BE2C (cell line): ENCODE results near the gene NLRP9.

ENCODE experiments used
- DNase-seq: peaks from one replicate; pipeline ENCODE4 v3.0.0-alpha.2; 2020
- H3K27me3 ChIP-seq: fragments of 250-450 bp; sonication (Bioruptor Pico); 2 replicates; pipeline ENCODE4 v1.5.1; 2020; ENCODE audit warnings: mild to moderate bottlenecking
- H3K36me3 ChIP-seq: fragments of 250-450 bp; sonication (Bioruptor Pico); 2 replicates; pipeline ENCODE4 v1.5.1; 2020; ENCODE audit warnings: mild to moderate bottlenecking
- H3K4me1 ChIP-seq: fragments of 250-450 bp; sonication (Bioruptor Pico); 2 replicates; pipeline ENCODE4 v1.5.1; 2020
- H3K4me3 ChIP-seq: 2 replicates; pipeline ENCODE4 v1.5.1; 2011; ENCODE audit warnings: low read depth, low read length
- H3K9me3 ChIP-seq: fragments of 250-450 bp; sonication (Bioruptor Pico); 2 replicates; pipeline ENCODE4 v1.5.1; 2020
- TF ChIP-seq, protein P1 (sequence below): IDR thresholded peaks from 2 replicates; pipeline ENCODE4 v1.5.1; 2012; ENCODE audit warnings: mild to moderate bottlenecking, low read depth, low read length

Gene NLRP9

DNA sequence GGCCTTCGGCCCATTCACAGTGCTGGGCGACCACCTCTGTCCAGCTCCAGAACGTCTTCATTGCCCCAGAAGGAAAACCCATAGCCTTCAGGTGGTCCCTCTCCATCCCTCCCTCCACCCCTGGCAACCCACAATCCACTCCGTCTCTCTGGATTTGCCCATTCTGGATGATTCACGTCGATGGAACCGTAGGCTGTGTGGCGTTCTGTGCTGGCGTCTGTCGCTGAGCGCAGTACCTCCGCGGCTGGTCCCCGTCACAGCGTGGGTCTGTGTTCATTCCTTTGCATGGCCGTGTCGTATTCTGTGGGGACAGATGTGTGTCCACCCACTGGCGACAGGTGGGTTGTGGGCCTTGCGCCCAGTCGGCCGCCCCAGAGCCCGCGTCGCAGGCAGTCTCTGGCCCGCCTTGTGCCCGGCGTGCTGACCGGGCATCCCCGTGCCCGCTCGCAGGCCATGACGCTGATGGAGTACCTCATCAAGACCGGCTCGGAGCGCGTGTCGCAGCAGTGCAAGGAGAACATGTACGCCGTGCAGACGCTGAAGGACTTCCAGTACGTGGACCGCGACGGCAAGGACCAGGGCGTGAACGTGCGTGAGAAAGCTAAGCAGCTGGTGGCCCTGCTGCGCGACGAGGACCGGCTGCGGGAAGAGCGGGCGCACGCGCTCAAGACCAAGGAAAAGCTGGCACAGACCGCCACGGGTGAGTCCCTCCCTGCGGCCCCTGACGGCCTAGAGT, 53.1 kb downstream of the NLRP9 start:
- Histone ChIP-seq H3K27me3 (no peaks in the 10 kb centered on the region), H3K4me3 (no peak overlapping the region), H3K36me3 (peaks cover 76% of the 10 kb centered on the region), H3K9me3 (no peaks in the 10 kb centered on the region), H3K4me1 (peaks cover 12% of the 10 kb centered on the region)
- TF ChIP-seq, protein P1, sequence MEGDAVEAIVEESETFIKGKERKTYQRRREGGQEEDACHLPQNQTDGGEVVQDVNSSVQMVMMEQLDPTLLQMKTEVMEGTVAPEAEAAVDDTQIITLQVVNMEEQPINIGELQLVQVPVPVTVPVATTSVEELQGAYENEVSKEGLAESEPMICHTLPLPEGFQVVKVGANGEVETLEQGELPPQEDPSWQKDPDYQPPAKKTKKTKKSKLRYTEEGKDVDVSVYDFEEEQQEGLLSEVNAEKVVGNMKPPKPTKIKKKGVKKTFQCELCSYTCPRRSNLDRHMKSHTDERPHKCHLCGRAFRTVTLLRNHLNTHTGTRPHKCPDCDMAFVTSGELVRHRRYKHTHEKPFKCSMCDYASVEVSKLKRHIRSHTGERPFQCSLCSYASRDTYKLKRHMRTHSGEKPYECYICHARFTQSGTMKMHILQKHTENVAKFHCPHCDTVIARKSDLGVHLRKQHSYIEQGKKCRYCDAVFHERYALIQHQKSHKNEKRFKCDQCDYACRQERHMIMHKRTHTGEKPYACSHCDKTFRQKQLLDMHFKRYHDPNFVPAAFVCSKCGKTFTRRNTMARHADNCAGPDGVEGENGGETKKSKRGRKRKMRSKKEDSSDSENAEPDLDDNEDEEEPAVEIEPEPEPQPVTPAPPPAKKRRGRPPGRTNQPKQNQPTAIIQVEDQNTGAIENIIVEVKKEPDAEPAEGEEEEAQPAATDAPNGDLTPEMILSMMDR: no peak
- DNase-seq: peak; percentile 7

DNA sequence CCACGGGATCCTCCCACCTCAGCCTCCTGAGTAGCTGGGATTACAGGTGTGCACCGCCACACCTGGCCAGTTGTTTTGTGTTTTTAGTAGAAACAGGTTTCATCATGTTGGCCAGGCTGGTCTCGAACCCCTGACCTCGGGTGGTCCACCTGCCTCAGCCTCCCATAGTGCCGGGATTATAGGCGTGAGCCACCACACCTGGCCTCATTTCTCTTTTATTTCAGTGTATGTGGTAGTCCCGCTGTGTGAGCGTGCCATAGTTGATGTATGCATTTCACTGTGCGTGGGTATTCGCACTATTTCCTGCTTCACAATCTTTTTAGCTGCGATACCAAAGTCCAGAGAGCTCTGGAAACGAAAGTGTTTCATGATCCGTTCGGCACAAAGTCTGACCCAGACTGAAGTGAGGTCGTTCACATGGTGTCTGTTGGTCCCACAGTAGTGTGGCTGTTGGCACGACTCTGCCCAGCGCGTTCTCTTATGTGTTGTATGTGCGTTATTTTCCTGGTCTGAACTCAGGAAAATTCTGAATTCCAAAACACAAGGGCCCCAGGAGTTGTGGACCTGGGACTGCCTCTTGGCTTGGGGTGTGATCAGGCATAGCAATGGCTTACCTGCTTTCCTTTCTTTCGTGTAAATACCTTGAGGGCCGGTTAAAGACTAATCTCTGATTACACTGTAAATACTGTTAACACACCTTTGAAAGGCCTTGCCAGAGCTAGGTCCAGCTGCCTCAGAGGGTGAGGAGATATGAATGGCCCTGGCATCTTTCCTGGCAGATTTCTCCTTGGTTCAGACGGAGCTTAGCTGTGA, 54.5 kb downstream of the NLRP9 start:
- H3K36me3 ChIP-seq: peaks cover 77% of the 10 kb centered on the region
- DNase-seq: no peak
- TF ChIP-seq, protein P1: no peak
- H3K27me3 ChIP-seq: no peaks in the 10 kb centered on the region
- H3K4me3 ChIP-seq: no peak overlapping the region
- peaks cover 8% of the 10 kb centered on the region for H3K4me1 ChIP-seq
- no peaks in the 10 kb centered on the region for H3K9me3 ChIP-seq

DNA sequence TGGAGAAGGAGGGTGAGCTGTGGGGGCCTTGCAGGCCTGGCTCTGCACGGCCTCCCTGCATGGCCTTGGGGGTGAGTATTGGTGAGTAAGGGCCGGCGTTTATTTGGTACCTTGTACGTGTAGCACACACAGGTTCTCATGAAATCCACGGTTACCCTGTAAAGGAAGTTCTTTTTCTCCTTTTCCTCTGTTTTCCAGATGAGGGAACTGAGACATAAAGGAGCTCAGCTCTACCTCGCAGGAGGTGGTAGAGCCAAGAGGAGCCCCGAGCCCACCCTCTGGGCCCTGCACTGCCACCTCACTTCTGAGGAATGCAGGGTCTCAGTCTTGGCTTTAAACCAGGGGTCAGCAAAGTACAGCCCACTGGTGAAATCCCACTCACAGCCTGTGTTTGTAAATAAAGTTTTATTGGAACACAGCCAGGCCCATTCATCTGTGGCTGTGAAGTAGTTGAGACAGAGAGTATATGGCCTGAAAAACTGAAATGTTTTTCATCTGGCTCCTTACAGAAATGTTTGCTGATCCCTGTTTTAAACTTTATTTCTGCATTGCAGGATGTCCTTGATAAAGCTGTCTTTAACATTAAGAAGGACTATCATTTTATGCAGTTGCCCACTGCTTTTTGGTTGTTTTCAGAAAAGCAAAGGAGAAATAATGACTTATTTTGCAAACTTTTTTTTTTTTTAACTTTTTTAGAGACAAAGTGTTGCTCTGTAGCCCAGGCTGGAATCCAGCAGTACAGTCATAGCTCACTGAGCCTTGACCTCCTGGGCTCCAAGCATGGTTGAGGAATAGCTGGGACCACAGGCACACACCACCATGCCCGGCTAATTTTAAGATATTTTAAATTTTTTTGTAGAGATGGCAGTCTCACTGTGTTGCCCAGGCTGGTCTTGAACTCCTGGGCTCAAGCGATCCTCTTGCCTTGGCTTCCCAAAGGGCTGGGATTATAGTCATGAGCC, 56.8 kb downstream of the NLRP9 start:
- no peak for DNase-seq
- peaks cover 83% of the 10 kb centered on the region for H3K36me3 ChIP-seq
- no peak overlapping the region for H3K4me3 ChIP-seq
- TF ChIP-seq, protein P1: no peak
- H3K9me3 ChIP-seq: no peaks in the 10 kb centered on the region
- H3K27me3 ChIP-seq: no peaks in the 10 kb centered on the region
- H3K4me1 ChIP-seq: peaks cover 14% of the 10 kb centered on the region

- peaks cover 14% of the 10 kb centered on the region for H3K4me1 ChIP-seq
- no peak overlapping the region for H3K4me3 ChIP-seq
- H3K9me3 ChIP-seq: no peaks in the 10 kb centered on the region
- TF ChIP-seq, protein P1: no peak
- H3K36me3 ChIP-seq: peaks cover 74% of the 10 kb centered on the region
- H3K27me3 ChIP-seq: no peaks in the 10 kb centered on the region
- no peak for DNase-seq
Measured at GRCh38 chr19:55680339-55681130, 57.7 kb downstream of the NLRP9 start.

DNA sequence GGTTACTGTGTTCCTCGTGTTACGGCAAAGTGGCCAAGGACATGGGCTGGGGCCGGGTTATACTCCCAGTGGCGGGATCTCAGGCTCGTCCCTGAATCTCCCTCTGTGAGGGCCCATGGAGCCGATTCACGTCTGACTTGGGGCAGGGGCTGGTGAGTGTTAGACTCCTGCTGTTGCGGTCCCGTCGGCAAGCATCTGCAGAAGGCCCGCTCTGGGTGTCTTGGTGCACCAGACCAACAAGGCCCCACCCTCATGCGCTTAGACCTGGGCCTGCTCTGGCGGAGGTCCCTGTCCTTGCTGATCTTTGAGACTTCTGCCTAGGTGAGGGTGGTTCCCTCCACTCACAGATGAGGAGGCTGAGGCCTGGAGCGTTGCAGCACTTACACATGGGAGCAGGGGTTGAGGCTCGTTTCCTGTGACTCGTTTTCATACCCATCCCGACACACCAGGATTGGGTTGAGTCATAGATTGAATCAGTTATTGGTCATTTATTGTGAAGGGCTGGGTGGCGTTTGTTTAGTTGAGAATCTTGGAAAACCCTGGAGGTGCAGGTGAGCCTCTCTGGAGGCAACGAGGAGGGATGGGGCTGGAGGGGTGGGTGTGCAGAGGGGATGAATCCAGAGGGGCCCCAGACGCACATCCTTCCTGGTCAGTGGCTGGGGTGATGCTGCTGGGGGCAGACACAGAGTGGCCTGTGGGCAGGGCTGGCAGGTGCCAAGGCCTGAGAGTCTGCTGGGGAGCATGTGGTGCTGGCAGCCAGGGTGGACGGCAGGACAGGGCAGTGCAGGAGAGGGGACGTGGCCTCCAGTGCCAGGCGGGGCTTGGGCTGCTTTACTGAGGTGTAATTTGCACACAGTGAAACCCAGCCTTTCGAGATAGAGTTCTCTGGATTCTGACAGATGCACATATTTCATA, 58.6 kb downstream of the NLRP9 start:
- H3K4me3 ChIP-seq: no peak overlapping the region
- DNase-seq: peak; percentile 5
- peaks cover 14% of the 10 kb centered on the region for H3K4me1 ChIP-seq
- TF ChIP-seq, protein P1: no peak
- no peaks in the 10 kb centered on the region for H3K9me3 ChIP-seq
- H3K36me3 ChIP-seq: peaks cover 67% of the 10 kb centered on the region
- H3K27me3 ChIP-seq: no peaks in the 10 kb centered on the region
